PC-9 (cell line): ENCODE data around the gene ZNF652.

ENCODE experiments used
- EZH2 ChIP-seq: fragments of 200-600 bp; sonication (generic); IDR thresholded peaks from 2 replicates; pipeline ENCODE4 v1.8.0; 2017; ENCODE audit warnings: antibody characterized with exemption, low read depth
- TF ChIP-seq, protein P1 (sequence below): fragments of 200-600 bp; sonication (generic); conservative IDR thresholded peaks from 2 replicates; pipeline ENCODE4 v1.6.1; 2017; ENCODE audit warnings: mixed run types, antibody characterized with exemption, mild to moderate bottlenecking, moderate library complexity

DNA sequence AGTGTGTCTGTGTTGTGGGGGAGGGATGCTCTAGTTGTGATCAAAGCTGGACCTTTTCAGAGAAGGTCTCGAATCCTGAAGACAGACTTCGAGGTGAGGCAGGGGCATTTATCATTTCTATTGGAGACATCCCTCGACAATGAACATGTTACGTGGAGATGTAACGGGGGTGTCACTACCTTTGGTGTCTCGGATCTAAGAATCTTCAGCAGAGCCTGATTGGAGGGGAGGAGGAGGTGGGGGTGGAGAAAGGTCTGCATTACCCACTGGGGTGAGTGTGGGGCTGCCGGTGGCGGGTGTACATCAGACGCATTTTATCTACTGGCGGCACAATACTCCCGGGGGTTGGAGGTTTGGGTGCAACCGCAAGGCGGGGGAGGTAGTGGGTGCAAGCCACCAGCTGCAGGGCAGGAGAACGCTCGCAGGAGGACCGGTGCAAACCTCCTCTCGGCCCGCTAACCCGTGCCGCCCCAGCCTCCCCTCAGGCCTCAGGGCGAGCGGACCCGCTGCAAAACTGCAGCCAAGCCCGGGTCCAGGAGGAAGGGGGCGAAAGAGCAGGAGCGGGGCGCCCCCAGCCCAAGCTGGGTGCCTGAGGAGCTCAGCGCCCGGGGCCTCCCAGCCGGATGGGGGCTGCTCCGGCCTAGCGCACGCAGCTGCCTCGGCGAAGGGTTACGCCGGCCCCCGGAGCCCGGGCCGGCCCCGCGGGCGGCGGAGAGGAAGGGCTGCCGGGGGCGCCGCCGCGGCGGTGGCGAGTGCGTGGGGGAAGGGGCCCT lies 735 bp downstream of the ZNF652 start:
- TF ChIP-seq, protein P1, sequence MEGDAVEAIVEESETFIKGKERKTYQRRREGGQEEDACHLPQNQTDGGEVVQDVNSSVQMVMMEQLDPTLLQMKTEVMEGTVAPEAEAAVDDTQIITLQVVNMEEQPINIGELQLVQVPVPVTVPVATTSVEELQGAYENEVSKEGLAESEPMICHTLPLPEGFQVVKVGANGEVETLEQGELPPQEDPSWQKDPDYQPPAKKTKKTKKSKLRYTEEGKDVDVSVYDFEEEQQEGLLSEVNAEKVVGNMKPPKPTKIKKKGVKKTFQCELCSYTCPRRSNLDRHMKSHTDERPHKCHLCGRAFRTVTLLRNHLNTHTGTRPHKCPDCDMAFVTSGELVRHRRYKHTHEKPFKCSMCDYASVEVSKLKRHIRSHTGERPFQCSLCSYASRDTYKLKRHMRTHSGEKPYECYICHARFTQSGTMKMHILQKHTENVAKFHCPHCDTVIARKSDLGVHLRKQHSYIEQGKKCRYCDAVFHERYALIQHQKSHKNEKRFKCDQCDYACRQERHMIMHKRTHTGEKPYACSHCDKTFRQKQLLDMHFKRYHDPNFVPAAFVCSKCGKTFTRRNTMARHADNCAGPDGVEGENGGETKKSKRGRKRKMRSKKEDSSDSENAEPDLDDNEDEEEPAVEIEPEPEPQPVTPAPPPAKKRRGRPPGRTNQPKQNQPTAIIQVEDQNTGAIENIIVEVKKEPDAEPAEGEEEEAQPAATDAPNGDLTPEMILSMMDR: no peak
- TF ChIP-seq EZH2: no peak
